ENCODE results near the gene ZDHHC11. TPM values are rescaled to one million over a fixed set of nuclear protein-coding genes. Genes with fewer than 3 reads are reported as not detected.

Gene ZDHHC11
- total RNA-seq, 1 experiment from 2014 or later: 17.0 TPM

- no peaks in the 10 kb centered on the region for H3K9me3 ChIP-seq (ENCODE audit: control insufficient read depth in 1 of 2, insufficient read depth in 1 of 2, low read depth in 1 of 2, low read length in 2 of 2)
- H3K4me3 ChIP-seq (replicated peaks in 1 of 2; ENCODE audit: low read depth in 1 of 2, low read length in 2 of 2): no peak overlapping the region
- no peak overlapping the region for H2AFZ ChIP-seq (ENCODE audit: low read depth, low read length, poor library complexity, severe bottlenecking)
- RAD21 ChIA-PET (ENCODE audit: low non-redundant PET in 1 of 2, low total read pairs in 2 of 2, uncharacterized antibody in 2 of 2, unreplicated experiment in 2 of 2): no interaction called here
- no peaks in the 10 kb centered on the region for H3K4me1 ChIP-seq (ENCODE audit: control insufficient read depth in 1 of 2, insufficient read depth in 2 of 2, low read length in 2 of 2)
- no peaks in the 10 kb centered on the region for H3K9me2 ChIP-seq (ENCODE audit: insufficient read depth)
- ATAC-seq (no peak), DNase-seq (ENCODE audit: low read depth, low spot score) (no peak)
- H3K4me2 ChIP-seq (ENCODE audit: low read length): no peak overlapping the region
- BruUV-seq (replicated peaks): no TSS peak
- no peak overlapping the region for H3K9ac ChIP-seq (ENCODE audit: low read length)
- TF ChIP-seq, protein P1, sequence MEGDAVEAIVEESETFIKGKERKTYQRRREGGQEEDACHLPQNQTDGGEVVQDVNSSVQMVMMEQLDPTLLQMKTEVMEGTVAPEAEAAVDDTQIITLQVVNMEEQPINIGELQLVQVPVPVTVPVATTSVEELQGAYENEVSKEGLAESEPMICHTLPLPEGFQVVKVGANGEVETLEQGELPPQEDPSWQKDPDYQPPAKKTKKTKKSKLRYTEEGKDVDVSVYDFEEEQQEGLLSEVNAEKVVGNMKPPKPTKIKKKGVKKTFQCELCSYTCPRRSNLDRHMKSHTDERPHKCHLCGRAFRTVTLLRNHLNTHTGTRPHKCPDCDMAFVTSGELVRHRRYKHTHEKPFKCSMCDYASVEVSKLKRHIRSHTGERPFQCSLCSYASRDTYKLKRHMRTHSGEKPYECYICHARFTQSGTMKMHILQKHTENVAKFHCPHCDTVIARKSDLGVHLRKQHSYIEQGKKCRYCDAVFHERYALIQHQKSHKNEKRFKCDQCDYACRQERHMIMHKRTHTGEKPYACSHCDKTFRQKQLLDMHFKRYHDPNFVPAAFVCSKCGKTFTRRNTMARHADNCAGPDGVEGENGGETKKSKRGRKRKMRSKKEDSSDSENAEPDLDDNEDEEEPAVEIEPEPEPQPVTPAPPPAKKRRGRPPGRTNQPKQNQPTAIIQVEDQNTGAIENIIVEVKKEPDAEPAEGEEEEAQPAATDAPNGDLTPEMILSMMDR (IDR thresholded peaks at IDR 0.05 in 2 of 3, conservative IDR thresholded peaks at IDR 0.05 in 1 of 3; ENCODE audit: borderline replicate concordance in 1 of 3, insufficient read depth in 1 of 3, low read depth in 2 of 3, low read length in 2 of 3): no peak; a peak in 1 of 6 replicates
- TF ChIP-seq TCF7L2 (IDR thresholded peaks at IDR 0.05; ENCODE audit: borderline replicate concordance, extremely low read depth, insufficient read depth, insufficient read length): no peak
- no peak for TF ChIP-seq POLR2A (IDR thresholded peaks at IDR 0.05; ENCODE audit: borderline replicate concordance, extremely low read depth, insufficient read depth, insufficient read length)
- no peak for TF ChIP-seq ZFX (IDR thresholded peaks at IDR 0.05)
- no peak for TF ChIP-seq CBX3 (IDR thresholded peaks at IDR 0.05; ENCODE audit: low read depth)
- TF ChIP-seq REST (IDR thresholded peaks at IDR 0.05; ENCODE audit: low read depth): no peak
- TF ChIP-seq, protein P2, sequence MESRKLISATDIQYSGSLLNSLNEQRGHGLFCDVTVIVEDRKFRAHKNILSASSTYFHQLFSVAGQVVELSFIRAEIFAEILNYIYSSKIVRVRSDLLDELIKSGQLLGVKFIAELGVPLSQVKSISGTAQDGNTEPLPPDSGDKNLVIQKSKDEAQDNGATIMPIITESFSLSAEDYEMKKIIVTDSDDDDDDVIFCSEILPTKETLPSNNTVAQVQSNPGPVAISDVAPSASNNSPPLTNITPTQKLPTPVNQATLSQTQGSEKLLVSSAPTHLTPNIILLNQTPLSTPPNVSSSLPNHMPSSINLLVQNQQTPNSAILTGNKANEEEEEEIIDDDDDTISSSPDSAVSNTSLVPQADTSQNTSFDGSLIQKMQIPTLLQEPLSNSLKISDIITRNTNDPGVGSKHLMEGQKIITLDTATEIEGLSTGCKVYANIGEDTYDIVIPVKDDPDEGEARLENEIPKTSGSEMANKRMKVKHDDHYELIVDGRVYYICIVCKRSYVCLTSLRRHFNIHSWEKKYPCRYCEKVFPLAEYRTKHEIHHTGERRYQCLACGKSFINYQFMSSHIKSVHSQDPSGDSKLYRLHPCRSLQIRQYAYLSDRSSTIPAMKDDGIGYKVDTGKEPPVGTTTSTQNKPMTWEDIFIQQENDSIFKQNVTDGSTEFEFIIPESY (IDR thresholded peaks at IDR 0.05; ENCODE audit: extremely low read depth, insufficient replicate concordance, low read length): no peak
- TF ChIP-seq FOSL1 (IDR thresholded peaks at IDR 0.05; ENCODE audit: low read depth): no peak
- no peak for TF ChIP-seq JUND (IDR thresholded peaks at IDR 0.05)
- no peak for TF ChIP-seq EGR1 (IDR thresholded peaks at IDR 0.05; ENCODE audit: low read depth)
- no peak for TF ChIP-seq EZH2 (IDR thresholded peaks at IDR 0.05)
- CTCF ChIA-PET: no interaction called here
- intact Hi-C loops (cut with micrococcal nuclease): no loop called here
- no peaks in the 10 kb centered on the region for H3K27me3 ChIP-seq (ENCODE audit: insufficient read depth, low read length)
- peaks cover 61 to 77% of the 10 kb centered on the region in 2 experiments for H3K36me3 ChIP-seq (ENCODE audit: control insufficient read depth in 1 of 2, insufficient read depth in 2 of 2, low read length in 2 of 2)
- H3K79me2 ChIP-seq (ENCODE audit: insufficient read depth, low read length): peaks cover 81% of the 10 kb centered on the region
- H3K27ac ChIP-seq (ENCODE audit: low read depth, low read length): no peak overlapping the region
- POLR2A ChIA-PET: no interaction called here
- no peaks in the 10 kb centered on the region; the same call in 1 of the 2 replicates for H4K20me1 ChIP-seq (ENCODE audit: insufficient read depth)
Measured at GRCh38 chr5:883475-884181, 32.8 kb upstream of the ZDHHC11 start.
